Inferior parietal cortex (tissue), 1 donor: ENCODE results near the gene CACFD1.

Experiments
- DNase-seq: peaks from one replicate; pipeline ENCODE4 v3.0.0-alpha.2; 2016; ENCODE audit errors: extremely low spot score

CACFD1 gene

GRCh38 chr9:133499892-133500270 lies 40.1 kb downstream of the CACFD1 start:
- no peak for DNase-seq

DNA sequence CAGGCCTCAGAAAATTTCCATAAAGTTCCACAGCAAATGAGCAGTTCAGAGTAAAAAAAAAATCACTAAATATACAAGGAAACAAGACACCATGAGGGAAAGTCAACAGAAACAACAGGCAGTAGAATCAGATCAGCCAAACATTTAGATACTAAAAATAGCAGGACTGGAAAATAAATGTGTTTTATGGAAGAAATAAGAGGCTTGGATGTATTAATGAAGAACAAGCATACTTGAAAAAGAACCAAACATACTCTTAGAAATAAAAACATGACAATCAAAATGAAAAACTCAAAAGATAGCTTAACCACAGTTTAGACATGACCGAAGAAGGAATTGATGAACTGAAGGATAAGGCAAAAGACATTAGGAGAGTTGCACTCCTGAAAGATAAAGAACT lies 42.3 kb downstream of the CACFD1 start:
- DNase-seq = no peak

DNA sequence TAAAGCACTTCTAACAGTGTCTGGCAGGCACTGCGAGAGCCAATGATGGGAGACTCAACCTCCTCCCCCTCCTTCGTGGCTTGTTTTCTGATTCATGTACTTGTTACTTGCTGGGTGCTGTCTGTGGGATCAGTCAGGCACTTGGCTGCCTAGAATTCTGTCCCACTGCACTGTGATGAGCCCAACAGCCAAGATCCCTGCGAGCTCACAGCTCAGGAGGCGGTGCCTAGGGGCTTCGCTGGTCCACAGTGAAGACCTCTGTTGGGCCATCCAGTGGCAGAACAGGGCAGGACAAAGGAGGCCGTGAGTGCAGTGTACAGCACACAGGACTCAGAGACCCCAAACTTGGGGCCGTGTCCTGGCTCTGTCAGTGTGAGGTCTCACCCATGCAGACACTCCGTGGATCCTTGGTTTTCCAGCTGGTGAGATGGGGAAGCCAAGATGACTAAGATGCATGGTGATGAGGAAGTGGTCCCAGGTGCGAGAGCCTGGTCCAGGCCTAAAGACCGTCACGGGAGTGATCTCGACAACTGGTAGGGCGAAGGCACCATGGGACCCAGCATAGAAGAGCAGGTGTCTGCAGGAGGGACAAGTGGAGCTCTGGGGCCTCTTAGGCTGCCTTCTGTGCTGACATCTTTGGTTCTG lies 45.5 kb downstream of the CACFD1 start:
- no peak for DNase-seq

DNA sequence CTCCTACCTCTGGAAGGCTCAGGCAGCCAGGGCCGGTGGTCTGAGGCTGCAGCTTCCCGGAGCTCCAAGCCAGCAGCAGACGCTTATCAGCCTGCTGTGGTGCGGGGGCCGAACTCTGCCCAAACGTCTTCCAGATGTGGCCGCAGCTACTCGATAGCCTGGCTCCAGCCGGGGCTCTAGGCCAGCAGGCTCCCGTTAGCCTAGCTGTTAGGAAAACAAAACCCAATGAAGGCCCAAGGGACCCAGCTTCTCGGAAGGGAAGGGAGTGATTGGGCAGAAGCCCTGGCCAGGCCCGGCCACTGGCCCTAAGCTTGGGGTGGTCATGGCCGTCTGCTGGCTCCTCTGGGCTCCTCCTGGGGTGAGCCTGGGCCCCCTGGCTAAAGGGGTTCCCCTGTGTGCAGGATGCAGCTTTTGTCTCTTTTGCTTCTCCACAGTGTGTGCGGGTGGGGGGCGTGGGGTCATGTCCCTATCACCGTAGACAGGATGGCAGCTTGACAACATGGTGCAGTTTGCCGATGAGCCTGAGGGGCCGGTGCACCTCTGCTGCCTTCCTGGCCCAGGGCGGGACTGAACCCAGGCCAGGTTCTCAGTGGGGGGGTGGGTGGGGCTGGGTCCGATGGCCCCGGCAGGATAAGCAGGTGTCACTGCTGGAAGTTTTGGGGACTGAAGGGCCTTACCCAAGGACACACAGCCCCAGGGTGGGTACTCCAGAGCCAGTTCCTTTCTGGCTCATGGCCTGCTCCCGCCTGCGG lies 46.3 kb downstream of the CACFD1 start:
- DNase-seq = no peak

DNA sequence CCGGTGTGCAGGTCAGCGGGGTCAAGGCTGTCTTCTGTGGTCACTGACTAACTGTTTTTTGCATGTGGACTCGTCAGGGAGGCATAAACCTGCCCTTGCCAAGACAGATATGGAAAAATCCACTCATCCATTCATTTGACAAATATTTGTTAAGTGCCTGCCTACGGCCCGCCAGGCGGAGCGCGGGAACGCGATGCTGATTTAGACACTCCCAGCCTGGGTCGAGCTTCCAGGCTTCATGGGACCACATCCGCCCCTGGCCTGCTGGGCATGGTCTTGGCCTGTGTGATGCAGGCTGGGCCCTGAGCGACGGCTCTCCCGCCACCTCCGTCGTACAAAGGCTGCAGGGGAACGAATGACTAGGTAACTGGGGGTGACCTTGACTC lies 46.9 kb downstream of the CACFD1 start:
- DNase-seq = no peak

DNA sequence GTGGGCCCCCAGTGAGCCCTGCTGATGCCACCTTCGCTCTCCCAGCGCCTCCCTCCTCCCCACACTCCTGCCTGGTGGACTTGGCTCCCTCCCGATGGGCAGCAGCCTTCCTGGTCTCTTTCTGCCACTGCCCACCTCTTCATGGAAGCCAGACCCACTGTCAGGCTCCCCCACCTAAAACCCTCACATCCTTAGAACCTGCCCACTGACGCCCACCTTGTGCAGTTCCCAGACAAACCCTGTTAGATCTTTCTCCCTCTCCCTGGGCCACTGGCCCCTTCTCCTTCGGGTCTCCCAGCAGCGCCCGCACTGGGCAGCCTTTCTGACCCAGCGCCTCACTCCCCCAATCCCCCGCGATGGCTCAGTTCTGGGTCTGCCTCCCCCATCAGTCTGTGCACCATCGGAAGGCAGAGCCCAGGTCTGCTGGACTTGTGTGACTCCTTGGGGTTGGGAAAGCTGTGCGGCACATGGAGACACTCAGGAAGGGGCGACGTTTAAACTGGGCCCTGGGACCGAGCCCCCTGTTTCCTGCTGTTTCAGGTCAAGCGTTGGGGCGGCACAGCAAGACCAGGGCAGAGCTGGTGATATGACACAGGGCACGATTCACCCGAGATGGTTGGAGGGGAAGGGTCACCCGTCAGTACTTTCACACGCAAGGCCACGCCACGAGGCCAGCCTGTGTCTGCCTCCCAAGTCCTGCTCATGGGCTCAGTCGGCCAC lies 47.6 kb downstream of the CACFD1 start:
- DNase-seq = no peak

GRCh38 chr9:133508046-133508445 lies 48.3 kb downstream of the CACFD1 start:
- no peak for DNase-seq

DNA sequence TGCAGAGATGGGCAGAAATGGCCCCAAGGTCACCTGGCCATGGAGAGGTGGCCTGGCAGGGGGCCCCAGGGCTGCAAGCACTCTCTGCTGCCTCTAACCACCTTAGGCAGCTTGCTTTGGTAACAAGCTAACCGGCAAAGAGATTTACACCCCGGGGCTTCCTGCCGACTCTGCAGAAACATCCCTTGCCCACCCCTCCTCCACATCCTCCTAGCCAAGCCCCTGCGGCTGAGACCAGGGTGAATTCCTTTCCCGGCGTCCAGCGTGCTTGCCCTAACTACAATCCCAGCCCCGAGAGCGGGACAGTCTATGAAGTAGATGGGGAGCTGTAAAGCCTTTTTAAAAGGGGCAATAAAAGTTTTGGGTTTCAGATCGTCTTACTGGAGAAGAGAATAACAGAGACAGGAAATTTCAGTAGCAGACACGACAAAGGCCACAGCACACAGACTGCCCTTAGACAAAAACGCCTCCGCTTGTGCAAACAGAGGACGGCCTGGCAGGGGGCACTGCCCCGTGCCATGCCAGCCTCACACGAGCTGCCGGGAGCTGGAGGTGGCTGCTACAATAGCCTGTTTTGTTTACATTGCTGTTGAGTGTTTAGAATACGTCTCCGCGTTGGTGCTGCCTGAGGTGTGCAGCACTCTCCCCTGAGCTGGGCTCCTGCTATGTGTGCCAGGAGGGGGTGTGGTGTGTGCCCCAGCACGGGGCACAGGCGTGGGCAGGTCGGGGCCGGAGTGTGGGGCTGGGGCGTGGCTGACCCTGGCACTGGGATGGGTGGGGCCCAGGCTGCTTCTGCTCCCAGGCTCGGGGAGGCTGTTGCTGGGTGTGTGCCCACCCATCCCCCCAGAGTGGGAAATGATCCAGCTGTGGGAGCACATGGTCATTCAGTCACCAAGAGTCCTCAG lies 49.7 kb downstream of the CACFD1 start:
- no peak for DNase-seq

- DNase-seq = no peak
Observed at GRCh38 chr9:133510926-133511505, 51.2 kb downstream of the CACFD1 start.

- DNase-seq = no peak
Observed at GRCh38 chr9:133511607-133512006, 51.8 kb downstream of the CACFD1 start.

GRCh38 chr9:133512253-133513213 lies 52.8 kb downstream of the CACFD1 start:
- no peak for DNase-seq

DNA sequence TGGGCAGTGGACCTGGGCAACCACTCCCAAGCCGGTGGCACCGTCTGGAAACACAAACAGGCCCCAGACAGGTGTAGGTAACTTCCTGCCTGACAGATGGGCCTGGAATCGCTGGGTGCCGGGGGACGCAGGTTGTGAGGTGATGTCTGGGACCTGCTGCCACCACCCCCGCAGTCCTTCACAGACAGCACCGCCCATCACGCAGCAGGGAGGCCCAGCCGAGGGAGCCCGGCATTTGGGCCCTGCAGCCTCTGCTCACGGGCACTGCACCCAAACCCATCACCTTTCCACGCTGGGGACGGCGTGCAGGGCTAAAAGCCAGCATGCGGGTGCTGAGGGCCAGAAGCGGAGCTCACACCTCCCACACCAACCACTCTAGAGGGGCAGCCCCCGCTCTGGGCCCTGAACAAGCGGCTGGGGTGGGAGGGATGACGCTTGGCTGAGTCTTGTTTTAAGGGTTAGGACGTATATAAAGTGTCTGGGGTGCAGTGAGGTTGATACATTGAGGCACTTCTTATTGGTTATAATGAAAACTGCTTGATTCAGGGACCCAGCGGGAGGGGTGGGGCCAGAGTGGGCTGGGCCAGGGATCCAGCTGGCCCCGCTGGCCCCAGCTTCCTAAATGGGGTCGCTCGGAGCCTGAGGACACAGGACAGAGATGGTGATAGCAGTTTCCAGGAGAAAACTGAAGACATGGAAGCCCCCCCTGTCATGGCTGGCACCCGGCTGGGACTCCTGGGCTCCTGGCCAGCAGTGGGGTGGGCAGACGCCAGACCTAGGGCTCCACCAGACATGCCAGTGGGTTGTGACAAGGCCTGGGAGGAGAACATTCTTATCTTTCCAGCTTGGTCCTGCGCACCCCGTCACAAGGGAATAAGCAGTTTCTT lies 53.7 kb downstream of the CACFD1 start:
- no peak for DNase-seq

DNA sequence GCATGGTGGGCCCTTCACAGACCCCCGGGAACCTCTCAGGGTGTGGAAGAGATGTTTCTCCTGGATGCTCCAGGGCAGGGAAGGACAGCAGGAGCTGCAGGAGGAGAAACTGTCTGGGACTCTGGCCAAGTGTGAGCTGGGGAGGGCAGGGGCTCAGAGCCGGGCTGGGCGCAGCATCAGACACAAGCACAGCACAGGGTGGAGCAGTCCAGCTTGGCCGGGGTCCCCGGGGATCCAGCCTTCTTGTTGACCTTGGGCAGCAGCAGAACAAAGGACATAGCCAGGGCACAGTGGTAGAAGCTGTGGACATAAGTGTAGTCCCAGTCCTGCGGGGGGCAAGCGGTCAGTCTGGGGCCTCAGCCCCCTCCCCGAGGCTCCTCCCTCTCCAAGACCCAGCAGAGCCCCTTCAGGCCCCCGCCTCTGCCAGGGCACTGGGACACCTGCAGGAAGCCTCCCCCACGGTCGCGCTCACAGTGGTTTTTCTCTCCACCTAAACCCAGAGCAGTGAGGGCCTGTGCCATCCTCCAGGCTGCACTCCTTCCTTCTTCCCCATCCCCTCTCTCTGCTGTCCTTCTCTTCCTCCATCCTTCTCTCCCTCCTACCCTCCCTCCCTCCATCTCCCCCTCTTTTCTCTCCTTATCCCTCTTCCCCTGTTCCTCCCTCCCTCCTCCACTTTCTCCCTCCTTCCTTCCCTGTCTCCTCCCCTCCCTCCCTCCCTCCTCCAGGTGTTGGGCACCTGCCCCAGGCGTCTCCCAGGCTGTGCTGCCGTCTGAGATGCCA lies 54.9 kb downstream of the CACFD1 start:
- DNase-seq = no peak

DNA sequence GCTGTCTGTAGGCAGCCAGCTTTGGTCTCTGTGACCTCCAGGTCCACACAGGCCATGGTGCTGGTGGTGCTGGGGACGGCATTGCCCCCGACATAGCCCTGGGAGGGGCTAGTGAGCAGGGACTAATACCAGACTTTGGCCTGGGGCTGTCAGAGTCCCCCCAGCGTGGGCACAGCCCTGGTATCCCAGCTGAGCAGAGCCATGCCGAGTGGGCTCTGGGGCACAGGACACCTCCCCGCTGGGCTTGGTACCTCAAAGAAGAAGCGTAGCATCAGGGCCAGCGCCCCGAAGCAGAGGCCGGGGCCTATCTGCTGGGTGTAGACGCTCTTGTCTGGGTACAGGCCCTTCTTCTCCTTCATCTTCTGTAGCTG lies 55.4 kb downstream of the CACFD1 start:
- no peak for DNase-seq

DNA sequence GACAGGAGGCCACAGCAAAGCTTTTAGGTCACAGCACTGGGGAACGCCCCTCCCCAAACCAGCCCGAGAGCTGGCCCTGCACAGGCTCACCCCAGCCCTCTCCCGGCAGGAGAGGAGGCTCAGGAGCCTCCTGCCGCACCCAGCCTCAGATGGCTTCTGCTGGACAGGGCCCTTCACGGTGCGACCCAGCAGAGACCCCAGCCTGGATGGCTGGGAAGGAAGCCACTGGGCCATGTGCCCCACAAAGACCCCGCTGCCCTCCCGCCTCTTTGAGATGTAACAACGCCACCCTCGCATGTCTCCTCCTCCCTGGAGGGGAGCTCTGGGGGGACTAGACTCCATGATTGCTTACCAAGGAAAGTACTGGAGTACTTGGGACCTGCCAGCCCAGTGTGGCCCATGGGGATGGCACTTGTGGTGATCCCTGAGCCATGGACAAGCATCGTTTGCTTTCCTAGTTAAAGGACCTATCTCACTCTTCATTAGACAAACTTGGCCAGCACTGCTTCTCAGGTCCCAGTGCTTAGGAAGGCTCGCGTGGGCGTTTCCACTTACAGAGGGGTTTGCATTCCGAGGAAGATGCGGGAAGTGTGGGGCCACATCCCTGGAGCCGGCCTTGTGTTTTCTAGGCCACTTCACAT lies 56.0 kb downstream of the CACFD1 start:
- DNase-seq = no peak

GRCh38 chr9:133516256-133516960 lies 56.6 kb downstream of the CACFD1 start:
- no peak for DNase-seq

DNA sequence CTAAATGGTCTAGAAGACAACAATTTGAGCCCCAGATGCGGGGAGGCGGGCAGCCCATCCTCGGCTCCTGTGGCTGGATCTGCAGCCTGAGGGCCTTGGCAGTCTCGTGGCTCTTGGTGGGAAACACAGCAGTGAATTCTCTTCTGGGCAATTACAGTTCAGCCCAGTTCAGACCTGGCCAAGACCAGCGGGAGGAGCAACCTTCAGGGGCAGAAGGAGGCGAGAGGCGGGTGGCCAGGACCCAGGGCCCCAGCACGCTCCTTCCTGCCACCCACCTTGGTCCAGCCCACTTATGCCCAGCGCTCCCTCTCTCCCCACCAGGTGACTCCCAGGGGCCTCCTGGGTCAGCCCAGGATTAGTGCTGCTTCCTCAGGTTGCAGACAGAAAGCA lies 57.2 kb downstream of the CACFD1 start:
- no peak for DNase-seq

- no peak for DNase-seq
Observed at GRCh38 chr9:133517711-133518110, 57.9 kb downstream of the CACFD1 start.
